ENCODE measurements around the gene CNTFR. TPM values are rescaled to one million over a fixed set of nuclear protein-coding genes. Genes with fewer than 3 reads are reported as not detected.
"Not testable (repeated sequence)": the region's sequence is repeated elsewhere in the genome, so short reads cannot be mapped to it uniquely, and the experiment has no call there.

CNTFR gene
- total and polyA plus RNA-seq, 5 experiments from 2014 or later, result not detected

DNA sequence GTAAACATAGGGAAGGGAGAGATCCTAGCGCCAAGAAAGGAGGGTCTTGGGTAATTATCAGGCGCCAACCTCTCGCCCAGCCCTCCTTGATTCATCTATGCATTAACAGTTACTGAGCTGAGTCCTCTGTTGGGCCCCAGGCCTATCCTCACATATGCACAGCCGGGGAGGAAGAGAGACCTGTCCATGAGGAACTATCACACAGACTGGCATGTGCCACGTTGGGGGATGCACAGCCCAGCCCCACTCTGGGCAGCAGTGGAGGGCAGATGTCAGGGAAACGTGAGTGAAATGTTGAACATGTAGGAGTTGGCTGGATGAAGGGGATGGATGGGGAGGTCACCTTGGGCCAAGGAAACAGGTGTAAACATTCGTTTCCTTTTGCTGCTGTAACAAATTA is 48.0 kb downstream of the CNTFR start:
- Mint-ChIP-seq H3K27ac (no peak overlapping the region), H3K27me3 (peaks cover 4 to 31% (median 21%) of the 10 kb centered on the region in 5 donors), H3K9me3 (no peaks in the 10 kb centered on the region), H3K36me3 (no peaks in the 10 kb centered on the region), H3K4me3 (no peak overlapping the region), H3K4me1 (peaks cover 0 to 2% (median 0%) of the 10 kb centered on the region in 4 donors)
- DNase-seq, result no peak
- POLR2A ChIA-PET, result no interaction called here
- no peak for ATAC-seq

DNA sequence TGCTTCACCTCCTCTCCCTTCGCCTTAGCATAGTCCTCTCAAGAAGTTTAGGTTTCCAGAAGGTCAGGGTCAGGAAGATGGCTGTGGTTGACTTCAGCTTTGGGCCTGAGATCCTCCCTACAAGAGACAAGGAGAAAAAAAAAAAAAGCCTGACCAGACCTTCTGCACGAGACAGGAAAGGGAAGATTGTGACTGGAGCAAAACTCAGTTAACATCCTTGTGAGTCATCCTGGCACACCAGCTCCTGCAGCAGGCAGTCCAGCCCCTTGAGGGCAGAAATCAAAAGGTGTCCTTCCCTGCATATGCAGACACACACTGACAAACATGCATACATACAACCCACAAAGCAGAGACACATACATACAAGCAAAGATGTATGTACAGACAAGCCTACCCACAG is 48.7 kb downstream of the CNTFR start:
- H3K27ac Mint-ChIP-seq, result no peak overlapping the region
- H3K9me3 Mint-ChIP-seq, result no peaks in the 10 kb centered on the region
- no peak overlapping the region for H3K4me3 Mint-ChIP-seq
- no peaks in the 10 kb centered on the region for H3K36me3 Mint-ChIP-seq
- H3K27me3 Mint-ChIP-seq, result peaks cover 4 to 25% (median 20%) of the 10 kb centered on the region in 5 donors
- ATAC-seq, result no peak
- peaks cover 0 to 2% (median 0%) of the 10 kb centered on the region in 4 donors for H3K4me1 Mint-ChIP-seq
- POLR2A ChIA-PET, result interaction anchor here (0.6 kb wide), 1 partner anchor 530 kb away, joined by 5 read pairs; no protein-coding TSS in a partner anchor
- DNase-seq, result no peak

DNA sequence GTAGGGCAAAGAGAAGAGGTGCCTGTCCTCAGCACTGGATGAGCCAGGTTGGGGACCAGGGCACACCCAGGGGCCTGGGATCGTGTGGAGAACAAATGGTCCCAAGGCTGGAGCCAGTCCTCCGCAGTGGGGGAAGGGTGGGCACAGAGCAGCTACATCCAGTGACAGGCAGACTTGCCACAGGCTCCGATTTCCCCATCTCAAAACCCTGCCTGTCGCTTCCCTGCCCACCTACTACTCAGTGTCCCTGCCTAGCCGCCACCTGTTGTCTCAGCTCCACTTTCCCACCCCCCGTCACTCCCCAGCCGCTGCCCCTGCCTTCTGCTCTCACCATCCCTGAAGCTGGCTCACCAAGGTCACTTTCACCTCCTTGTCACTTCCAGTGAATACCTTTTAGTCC is 52.8 kb downstream of the CNTFR start:
- Mint-ChIP-seq H3K27ac (no peak overlapping the region), H3K36me3 (peaks cover 0 to 2% (median 0%) of the 10 kb centered on the region in 3 donors), H3K27me3 (peaks cover 8 to 51% (median 34%) of the 10 kb centered on the region in 5 donors), H3K4me3 (no peak overlapping the region), H3K4me1 (peaks cover 0 to 2% (median 0%) of the 10 kb centered on the region in 4 donors), H3K9me3 (peaks cover 0 to 4% (median 0%) of the 10 kb centered on the region in 9 donors)
- POLR2A ChIA-PET, result no interaction called here
- no peak for DNase-seq
- no peak for ATAC-seq

DNA sequence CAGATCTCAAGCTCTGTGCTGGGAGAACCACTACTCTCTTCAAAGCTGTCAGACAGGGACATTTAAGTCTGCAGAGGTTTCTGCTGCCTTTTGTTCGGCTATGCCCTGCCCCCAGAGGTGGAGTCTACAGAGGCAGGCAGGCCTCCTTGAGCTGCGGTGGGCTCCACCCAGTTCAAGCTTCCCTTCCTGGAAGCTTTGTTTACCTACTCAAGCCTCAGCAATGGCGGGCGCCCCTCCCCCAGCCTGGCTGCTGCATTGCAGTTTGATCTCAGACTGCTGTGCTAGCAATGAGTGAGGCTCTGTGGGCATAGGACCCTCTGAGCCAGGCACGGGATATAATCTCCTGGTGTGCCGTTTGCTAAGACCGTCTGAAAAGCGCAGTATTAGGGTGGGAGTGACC is 57.5 kb downstream of the CNTFR start:
- H3K36me3 Mint-ChIP-seq, H3K4me1 Mint-ChIP-seq, H3K9me3 Mint-ChIP-seq, POLR2A ChIA-PET, DNase-seq, H3K4me3 Mint-ChIP-seq, H3K27ac Mint-ChIP-seq, ATAC-seq: not testable (repeated sequence)
- peaks cover 20 to 58% (median 46%) of the 10 kb centered on the region in 5 donors for H3K27me3 Mint-ChIP-seq

DNA sequence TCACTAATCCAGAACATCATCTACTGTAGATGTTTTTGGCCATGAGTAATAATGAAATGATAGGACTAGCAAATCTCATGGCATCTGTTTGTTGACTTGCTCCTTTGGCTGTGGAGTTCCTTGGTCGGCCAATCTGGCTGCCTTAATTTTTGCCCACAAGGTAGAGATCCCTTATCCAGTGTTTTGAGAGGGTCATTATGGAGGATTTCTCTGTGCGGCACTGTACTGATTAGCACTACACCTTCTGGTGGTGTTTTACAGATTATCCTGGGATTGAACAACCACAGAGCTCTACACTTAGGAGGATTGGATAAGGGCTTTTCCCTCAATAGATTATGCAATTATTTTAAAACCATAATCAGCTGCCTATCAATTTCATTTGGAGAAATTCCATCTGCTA is 63.5 kb downstream of the CNTFR start:
- Mint-ChIP-seq H3K9me3 (peaks cover 0 to 2% (median 0%) of the 10 kb centered on the region in 9 donors), H3K4me3 (no peak overlapping the region), H3K4me1 (peaks cover 4 to 10% (median 7%) of the 10 kb centered on the region in 4 donors), H3K27me3 (peaks cover 11 to 31% (median 13%) of the 10 kb centered on the region in 5 donors), H3K27ac (no peak overlapping the region), H3K36me3 (no peaks in the 10 kb centered on the region)
- ATAC-seq (no peak), DNase-seq (no peak)
- POLR2A ChIA-PET, result interaction anchor here (0.6 kb wide), 1 partner anchor 346 kb away, joined by 3 read pairs; no protein-coding TSS in a partner anchor

DNA sequence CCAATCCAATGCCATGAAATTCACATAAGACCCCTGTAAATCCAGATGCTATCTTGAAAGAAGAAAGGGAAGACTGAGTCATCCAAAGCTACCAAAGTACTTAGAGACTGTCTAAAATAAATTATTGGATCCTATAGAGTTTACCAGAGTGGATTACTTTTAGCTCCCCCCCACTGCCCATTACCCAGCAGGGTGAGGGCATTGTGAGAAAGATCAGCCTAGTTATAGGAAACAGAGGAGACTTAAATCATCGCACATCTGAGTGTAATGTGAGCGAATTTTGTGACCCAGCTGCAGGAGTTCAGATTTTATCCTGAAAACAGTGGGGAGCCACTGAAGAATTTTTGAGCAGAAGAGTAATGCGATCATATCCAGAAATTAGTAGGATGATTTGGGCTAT is 65.2 kb downstream of the CNTFR start:
- H3K4me3 Mint-ChIP-seq, result peak overlapping the region in 2 of 10 donors; percentile 23 to 55

DNA sequence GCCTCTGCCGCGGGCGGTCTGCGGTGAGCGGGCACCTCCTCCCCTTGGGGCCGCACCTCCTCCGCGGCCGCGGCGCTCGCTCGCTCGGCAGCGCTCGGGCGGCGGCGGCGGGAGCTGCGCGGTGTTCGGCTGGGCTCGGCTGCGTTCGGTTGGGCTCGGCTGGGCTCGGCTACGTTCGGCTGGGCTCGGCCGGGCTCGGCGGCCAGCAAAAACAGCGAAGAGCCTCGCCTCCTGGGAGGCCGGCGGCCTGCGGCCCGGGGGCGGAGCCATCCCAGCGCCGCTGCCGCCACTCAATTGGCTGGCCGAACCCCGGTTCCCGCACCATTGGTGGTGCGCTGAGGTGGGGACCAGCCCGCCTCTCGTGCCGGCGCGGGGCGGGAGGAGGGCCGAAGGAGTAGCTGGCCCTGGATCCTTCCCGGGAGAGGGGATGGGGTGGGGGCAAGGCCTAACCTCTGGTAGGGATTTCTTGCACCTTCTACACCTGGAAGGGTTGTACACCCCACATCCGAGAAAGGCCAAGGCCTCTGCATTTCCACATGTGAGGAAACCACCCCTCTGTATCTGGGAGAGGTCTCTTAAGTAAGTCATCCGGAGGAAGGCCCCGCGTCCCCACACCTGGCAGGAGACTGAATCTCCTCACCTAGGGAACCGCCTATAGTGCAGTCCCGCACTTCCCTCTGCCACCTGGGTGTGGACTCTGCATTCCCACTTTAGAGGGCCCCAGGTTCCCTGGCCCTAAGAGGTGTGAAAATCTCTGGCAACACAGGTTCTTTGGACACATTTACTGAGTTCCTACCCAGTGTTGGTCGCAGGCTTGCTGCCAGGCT is 66.3 kb downstream of the CNTFR start, which contains the start of gene ENHO:
ENHO (minus strand) TSS at position 20 of the 827 bp plus-strand sequence. CDS start 1,295 bp downstream, outside the sequence.
- peaks cover 7 to 12% (median 10%) of the 10 kb centered on the region in 4 donors for H3K4me1 Mint-ChIP-seq
- no peaks in the 10 kb centered on the region for H3K36me3 Mint-ChIP-seq
- no peaks in the 10 kb centered on the region for H3K9me3 Mint-ChIP-seq
- POLR2A ChIA-PET, result interaction anchor here (1.0 kb wide), 2 partner anchors 115 to 122 kb away, joined by 3 to 5 read pairs; no protein-coding TSS in a partner anchor
- peaks cover 0 to 16% (median 0%) of the 10 kb centered on the region in 5 donors for H3K27me3 Mint-ChIP-seq
- DNase-seq (peak; percentile 81 to 96 (median 90)), ATAC-seq (peak; percentile 97)
- peak within 1 kb of the TSS; percentile 19 to 91 (median 62) for H3K27ac Mint-ChIP-seq
- H3K4me3 Mint-ChIP-seq, result peak within 1 kb of the TSS; percentile 69 to 91 (median 82)

More for the DNA sequence above, 65.2 kb downstream of the CNTFR start:
- no peak for ATAC-seq
- Mint-ChIP-seq H3K27ac (no peak overlapping the region), H3K36me3 (no peaks in the 10 kb centered on the region), H3K9me3 (no peaks in the 10 kb centered on the region), H3K4me1 (peaks cover 5 to 10% (median 8%) of the 10 kb centered on the region in 4 donors), H3K27me3 (peaks cover under 1 to 21% (median 2%) of the 10 kb centered on the region in 5 donors)
- DNase-seq, result no peak
- POLR2A ChIA-PET, result interaction anchor here (0.6 kb wide), 1 partner anchor 142 kb away, joined by 3 read pairs; no protein-coding TSS in a partner anchor

DNA sequence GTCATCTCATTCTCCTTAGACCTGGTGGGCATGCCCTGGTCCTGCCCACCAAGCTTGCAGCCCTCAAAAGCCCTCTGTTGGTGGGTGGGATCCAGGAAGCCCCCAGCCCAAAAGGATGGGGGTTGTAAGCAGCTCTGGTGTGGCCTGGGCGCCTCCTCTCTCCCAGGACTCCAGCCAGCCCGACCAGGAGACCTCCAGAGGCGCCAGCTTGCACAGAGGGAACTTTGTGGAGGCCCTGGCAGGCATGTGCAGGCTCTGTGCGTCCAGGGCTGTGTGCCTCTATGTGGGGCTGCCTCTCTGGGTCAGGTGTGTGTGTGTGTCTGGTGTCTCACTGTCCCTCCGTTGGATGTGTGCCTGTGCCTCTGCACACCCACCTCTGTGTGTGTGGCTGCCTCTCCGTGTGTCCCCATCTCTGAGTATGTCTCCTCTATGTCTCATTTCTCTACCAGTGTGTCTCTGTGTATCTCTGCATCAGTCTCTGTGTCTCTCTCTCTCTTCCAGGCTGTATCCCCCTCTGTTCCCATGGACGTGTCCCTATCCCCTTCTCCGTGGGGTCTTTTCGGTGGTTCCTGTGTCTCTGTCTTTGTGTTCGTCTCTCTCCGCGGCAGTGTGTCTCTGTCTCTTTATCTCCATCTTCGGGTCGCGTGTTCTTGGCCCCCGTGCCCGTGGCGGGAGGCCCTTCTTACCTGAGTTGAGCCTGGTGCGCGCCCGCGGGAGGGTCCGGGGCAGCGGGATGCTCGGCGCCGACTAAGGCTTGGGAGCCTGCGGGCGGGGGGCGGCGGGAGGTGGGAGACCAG is 67.2 kb downstream of the CNTFR start:
- POLR2A ChIA-PET, result interaction anchor here (1.0 kb wide), 1 partner anchor 116 kb away, joined by 3 read pairs; no protein-coding TSS in a partner anchor
- H3K27me3 Mint-ChIP-seq, result peaks cover 0 to 13% (median 0%) of the 10 kb centered on the region in 5 donors
- no peaks in the 10 kb centered on the region for H3K36me3 Mint-ChIP-seq
- H3K27ac Mint-ChIP-seq, result peak overlapping the region; percentile 19 to 91 (median 58)
- no peak for ATAC-seq
- H3K9me3 Mint-ChIP-seq, result no peaks in the 10 kb centered on the region
- peaks cover 7 to 13% (median 11%) of the 10 kb centered on the region in 4 donors for H3K4me1 Mint-ChIP-seq
- peak in 2 of 10 donors; percentile 18 to 24 for DNase-seq
- peak overlapping the region; percentile 68 to 91 (median 82) for H3K4me3 Mint-ChIP-seq

DNA sequence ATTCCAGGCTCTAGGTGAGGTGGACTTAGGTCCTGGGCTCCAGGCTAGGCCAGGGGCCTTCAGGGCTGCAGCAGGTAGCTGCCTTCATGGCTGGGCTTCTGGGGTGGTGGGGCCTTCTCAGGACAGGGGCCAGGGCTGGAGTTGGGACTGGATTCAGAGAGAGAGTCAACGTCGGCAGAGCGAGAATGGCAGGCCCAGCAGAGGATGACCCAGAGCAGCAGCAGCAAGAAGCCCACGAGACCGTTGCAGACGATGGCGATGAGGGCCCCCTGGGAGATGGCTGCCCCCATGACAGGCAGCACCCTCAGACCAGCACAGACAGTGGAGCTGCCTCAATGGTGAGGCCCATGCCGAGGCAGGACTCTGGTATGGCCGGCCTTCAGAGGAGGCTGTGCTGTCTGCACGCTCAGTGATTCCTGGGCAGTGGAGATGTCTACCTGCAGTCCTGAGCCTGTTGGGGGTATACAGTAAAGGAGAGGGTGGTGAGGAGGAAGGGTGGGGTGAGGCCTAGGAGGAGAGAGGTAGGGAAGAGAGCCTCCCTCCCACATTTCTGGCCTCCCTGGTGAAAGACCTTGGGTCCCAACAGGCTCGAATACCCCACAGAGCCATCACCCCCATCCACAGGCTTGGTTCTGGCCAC is 68.0 kb downstream of the CNTFR start:
- Mint-ChIP-seq H3K4me1 (peaks cover 7 to 13% (median 11%) of the 10 kb centered on the region in 4 donors), H3K4me3 (peak overlapping the region in 9 of 10 donors; percentile 22 to 72 (median 39)), H3K27me3 (peaks cover 0 to 12% (median 0%) of the 10 kb centered on the region in 5 donors), H3K27ac (peak overlapping the region in 2 of 10 donors; percentile 22 to 62), H3K36me3 (no peaks in the 10 kb centered on the region), H3K9me3 (no peaks in the 10 kb centered on the region)
- POLR2A ChIA-PET, result no interaction called here
- ATAC-seq (no peak), DNase-seq (no peak)

DNA sequence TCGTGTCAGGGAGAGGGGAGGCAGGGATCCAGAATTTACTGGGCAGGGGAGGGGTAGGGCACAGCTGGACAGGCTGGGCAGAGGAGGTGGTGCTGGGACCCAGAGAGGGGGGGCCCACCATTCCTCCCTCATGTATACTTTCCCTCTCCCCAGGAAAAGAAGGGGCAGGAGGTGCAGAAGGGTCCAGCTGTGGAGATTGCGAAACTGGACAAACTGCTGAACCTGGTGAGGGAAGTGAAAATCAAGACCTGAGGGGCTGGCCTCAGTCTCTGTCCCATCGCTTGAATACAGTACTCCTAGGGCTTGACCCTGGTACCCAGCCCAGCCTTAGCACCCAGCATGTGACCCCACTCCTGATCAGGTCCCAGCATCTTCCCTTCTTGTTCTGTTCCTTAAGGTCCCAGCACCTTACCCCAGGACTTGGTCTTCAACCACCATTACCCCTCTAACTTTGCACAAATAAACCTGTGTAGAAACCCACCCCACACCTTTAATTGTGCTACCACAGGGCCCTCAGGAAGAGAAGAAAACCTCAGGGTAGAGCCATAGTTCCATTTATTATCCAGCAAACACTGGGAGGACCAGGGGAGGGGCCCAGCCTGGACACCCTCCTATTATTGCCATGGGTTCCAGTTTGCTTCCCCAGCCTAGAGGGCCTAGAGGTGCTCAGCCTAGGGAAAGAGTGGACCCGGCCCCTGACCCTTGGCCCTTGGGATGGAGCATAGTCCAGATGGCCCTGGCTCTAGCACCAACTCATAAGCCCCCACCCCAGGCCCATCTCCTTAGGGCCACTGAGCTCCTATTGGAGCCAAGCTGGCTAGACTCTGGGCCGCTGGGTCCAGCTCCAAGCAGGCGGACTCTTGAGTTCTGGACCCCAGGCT is 68.8 kb downstream of the CNTFR start:
- POLR2A ChIA-PET, result no interaction called here
- Mint-ChIP-seq H3K4me1 (peaks cover 7 to 13% (median 11%) of the 10 kb centered on the region in 4 donors), H3K4me3 (peak overlapping the region in 8 of 10 donors; percentile 11 to 70 (median 36)), H3K27ac (no peak overlapping the region), H3K27me3 (peaks cover 0 to 12% (median 0%) of the 10 kb centered on the region in 5 donors), H3K9me3 (no peaks in the 10 kb centered on the region), H3K36me3 (no peaks in the 10 kb centered on the region)
- ATAC-seq (no peak), DNase-seq (no peak)

DNA sequence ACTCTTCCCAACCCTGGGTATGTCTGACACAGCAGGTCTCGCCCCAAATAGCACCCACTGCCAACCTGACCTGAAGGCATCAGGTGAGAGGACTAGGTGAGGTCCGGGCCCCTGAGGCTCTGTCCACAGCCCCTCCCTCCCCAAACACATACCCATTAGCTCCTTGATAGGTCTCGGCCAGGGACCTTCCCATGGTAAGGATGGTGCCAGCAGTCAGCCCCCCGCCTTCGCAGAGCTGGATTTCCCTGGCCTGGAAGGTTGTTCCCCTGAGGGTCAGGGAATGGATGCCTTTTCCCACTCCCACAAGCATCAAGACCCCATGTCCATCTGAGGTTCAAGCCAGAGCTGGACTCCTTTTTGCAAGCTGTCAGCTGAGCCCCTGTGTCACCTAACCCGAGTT is 69.4 kb downstream of the CNTFR start:
- Mint-ChIP-seq H3K4me3 (no peak overlapping the region), H3K27me3 (peaks cover 0 to 10% (median 0%) of the 10 kb centered on the region in 5 donors), H3K9me3 (no peaks in the 10 kb centered on the region), H3K4me1 (peaks cover 7 to 13% (median 11%) of the 10 kb centered on the region in 4 donors), H3K36me3 (no peaks in the 10 kb centered on the region), H3K27ac (no peak overlapping the region)
- POLR2A ChIA-PET, result no interaction called here
- no peak for ATAC-seq
- DNase-seq, result no peak

All from naive thymus-derived CD8-positive, alpha-beta T cell (primary cell).